Smooth muscle cell (in vitro differentiated cells): ENCODE data around the gene SPINT3. TPM values are rescaled to one million over a fixed set of nuclear protein-coding genes. Genes with fewer than 3 reads are reported as not detected.

Source experiments
- DNase-seq: peaks from one replicate; lab custom pipeline; 2025; ENCODE audit not compliant: unreplicated experiment; lab: John Stamatoyannopoulos, UW
- H2AFZ ChIP-seq: fragments of 200-600 bp; sonication (generic); 2 replicates; pipeline ENCODE4 v1.6.0; 2016; ENCODE audit warnings: antibody characterized with exemption, low read depth, mild to moderate bottlenecking
- H3F3A ChIP-seq: fragments of 200-600 bp; sonication (generic); 2 replicates; pipeline ENCODE4 v1.6.0; 2017; ENCODE audit warnings: antibody characterized with exemption, low read depth
- H3K27ac ChIP-seq: fragments of 200-600 bp; sonication (generic); 2 replicates; pipeline ENCODE4 v1.5.1; 2016; ENCODE audit warnings: low read depth, mild to moderate bottlenecking
- H3K27me3 ChIP-seq: fragments of 200-600 bp; sonication (generic); 2 replicates; pipeline ENCODE4 v1.6.1; 2016; ENCODE audit warnings: low read depth, mild to moderate bottlenecking
- H3K36me3 ChIP-seq: fragments of 200-600 bp; sonication (generic); 2 replicates; pipeline ENCODE4 v1.5.1; 2016; ENCODE audit warnings: low read depth
- H3K4me1 ChIP-seq: fragments of 200-600 bp; sonication (generic); 2 replicates; pipeline ENCODE4 v1.5.1; 2016; ENCODE audit warnings: low read depth
- H3K4me2 ChIP-seq: fragments of 200-600 bp; sonication (generic); 2 replicates; pipeline ENCODE4 v1.6.0; 2016; ENCODE audit warnings: mild to moderate bottlenecking
- H3K4me3 ChIP-seq: fragments of 200-600 bp; sonication (generic); 2 replicates; pipeline ENCODE4 v1.5.1; 2016; ENCODE audit warnings: mild to moderate bottlenecking
- H3K79me2 ChIP-seq: fragments of 200-600 bp; sonication (generic); 2 replicates; pipeline ENCODE4 v1.6.0; 2016; ENCODE audit warnings: low read depth, mild to moderate bottlenecking
- H3K9ac ChIP-seq: fragments of 200-600 bp; sonication (generic); 2 replicates; pipeline ENCODE4 v1.6.0; 2016; ENCODE audit warnings: low read depth
- H3K9me3 ChIP-seq: fragments of 200-600 bp; sonication (generic); replicated peaks from 2 replicates; pipeline ENCODE4 v1.5.1; 2016; ENCODE audit warnings: low read depth
- H4K20me1 ChIP-seq: fragments of 200-600 bp; sonication (generic); 2 replicates; pipeline ENCODE4 v1.6.0; 2016; ENCODE audit warnings: low read depth
- WGBS: methylation state at CpG from one replicate; pipeline ENCODE4 v1.1.7; 2016; ENCODE audit warnings: low lambda C conversion rate; 5-methylcytosine and 5-hydroxymethylcytosine counted together
- polyA plus RNA-seq: library from polyadenylated mRNA; unstranded; fragments of >200 nt; fragmentation: Nextera tagmentation; extraction: Ambion mirVana; gene quantifications from 2 replicates; pipeline ENCODE4 v1.2.1, GENCODE V29; 2016
- total RNA-seq: library from RNA; depleted of rRNA; stranded (reverse); fragments of >200 nt; gene quantifications from 2 replicates; pipeline ENCODE4 v1.2.3, GENCODE V29; 2014
- TF ChIP-seq, protein P1 (sequence below): fragments of 200-600 bp; sonication (generic); IDR thresholded peaks from 2 replicates; pipeline ENCODE4 v1.5.1; 2017; ENCODE audit warnings: borderline replicate concordance, mild to moderate bottlenecking, antibody characterized with exemption; ENCODE audit not compliant: insufficient read depth, poor library complexity, severe bottlenecking

The SPINT3 gene
- total and polyA plus RNA-seq, 2 experiments from 2014 or later: not detected

DNA sequence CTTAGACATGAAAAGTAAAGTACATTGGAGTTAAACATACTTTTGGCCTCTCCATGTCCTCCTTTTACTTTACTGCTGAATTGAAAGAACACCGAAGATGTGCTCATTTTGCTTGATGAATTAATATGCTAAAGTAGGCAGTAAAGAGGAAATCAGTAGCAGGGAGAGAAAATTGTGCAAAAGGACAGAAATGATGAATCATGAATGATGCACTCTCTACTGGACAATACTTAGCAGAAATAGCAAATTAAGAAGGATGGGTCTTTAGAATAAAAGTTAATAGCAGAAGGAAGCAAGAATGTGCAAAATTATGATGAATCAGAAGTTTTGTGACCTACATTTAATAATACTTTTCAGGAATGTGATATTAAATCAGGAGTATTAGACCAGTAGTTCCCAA is 8.4 kb upstream of the SPINT3 start:
- TF ChIP-seq, protein P1, sequence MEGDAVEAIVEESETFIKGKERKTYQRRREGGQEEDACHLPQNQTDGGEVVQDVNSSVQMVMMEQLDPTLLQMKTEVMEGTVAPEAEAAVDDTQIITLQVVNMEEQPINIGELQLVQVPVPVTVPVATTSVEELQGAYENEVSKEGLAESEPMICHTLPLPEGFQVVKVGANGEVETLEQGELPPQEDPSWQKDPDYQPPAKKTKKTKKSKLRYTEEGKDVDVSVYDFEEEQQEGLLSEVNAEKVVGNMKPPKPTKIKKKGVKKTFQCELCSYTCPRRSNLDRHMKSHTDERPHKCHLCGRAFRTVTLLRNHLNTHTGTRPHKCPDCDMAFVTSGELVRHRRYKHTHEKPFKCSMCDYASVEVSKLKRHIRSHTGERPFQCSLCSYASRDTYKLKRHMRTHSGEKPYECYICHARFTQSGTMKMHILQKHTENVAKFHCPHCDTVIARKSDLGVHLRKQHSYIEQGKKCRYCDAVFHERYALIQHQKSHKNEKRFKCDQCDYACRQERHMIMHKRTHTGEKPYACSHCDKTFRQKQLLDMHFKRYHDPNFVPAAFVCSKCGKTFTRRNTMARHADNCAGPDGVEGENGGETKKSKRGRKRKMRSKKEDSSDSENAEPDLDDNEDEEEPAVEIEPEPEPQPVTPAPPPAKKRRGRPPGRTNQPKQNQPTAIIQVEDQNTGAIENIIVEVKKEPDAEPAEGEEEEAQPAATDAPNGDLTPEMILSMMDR: no peak
- H3K4me3 ChIP-seq: no peak overlapping the region
- WGBS: 85% methylated on average over 1 of the region's 1 CpG
- H3K4me2 ChIP-seq: no peak overlapping the region
- H3F3A ChIP-seq: no peaks in the 10 kb centered on the region
- no peak overlapping the region for H3K27ac ChIP-seq
- H3K4me1 ChIP-seq: no peaks in the 10 kb centered on the region
- H3K36me3 ChIP-seq: no peaks in the 10 kb centered on the region
- H3K9ac ChIP-seq: no peak overlapping the region
- peaks cover 17% of the 10 kb centered on the region for H3K27me3 ChIP-seq
- no peak for DNase-seq
- H3K79me2 ChIP-seq: no peaks in the 10 kb centered on the region
- no peaks in the 10 kb centered on the region for H3K9me3 ChIP-seq
- H4K20me1 ChIP-seq: no peaks in the 10 kb centered on the region
- H2AFZ ChIP-seq: no peak overlapping the region

DNA sequence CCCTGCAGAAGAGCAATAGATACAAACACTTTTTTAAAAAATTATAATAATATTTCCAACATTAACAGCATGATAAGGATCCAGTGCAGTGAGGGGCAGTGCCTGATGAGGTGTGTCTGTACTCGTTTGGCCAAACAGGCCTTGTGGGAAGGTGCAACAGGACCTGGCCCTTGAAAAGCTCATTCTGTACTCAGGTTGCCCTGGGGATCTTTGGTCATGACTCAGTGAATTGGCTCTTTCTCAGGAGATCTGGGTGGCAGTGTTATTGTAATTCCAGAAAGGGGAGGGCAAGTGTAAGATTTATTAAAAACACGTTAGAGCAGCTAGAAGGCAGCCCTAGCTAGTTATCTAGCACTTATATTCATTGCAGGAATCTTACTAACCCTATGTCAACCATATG is 2.9 kb upstream of the SPINT3 start:
- H3K27me3 ChIP-seq: peaks cover 14% of the 10 kb centered on the region
- no peaks in the 10 kb centered on the region for H3K79me2 ChIP-seq
- WGBS: 64% methylated on average over 2 of the region's 2 CpGs
- no peak overlapping the region for H2AFZ ChIP-seq
- H4K20me1 ChIP-seq: no peaks in the 10 kb centered on the region
- H3K4me3 ChIP-seq: no peak overlapping the region
- H3K9ac ChIP-seq: no peak overlapping the region
- H3F3A ChIP-seq: no peaks in the 10 kb centered on the region
- H3K36me3 ChIP-seq: no peaks in the 10 kb centered on the region
- H3K9me3 ChIP-seq: no peaks in the 10 kb centered on the region
- no peaks in the 10 kb centered on the region for H3K4me1 ChIP-seq
- DNase-seq: no peak
- H3K27ac ChIP-seq: no peak overlapping the region
- TF ChIP-seq, protein P1: no peak
- H3K4me2 ChIP-seq: no peak overlapping the region

DNA sequence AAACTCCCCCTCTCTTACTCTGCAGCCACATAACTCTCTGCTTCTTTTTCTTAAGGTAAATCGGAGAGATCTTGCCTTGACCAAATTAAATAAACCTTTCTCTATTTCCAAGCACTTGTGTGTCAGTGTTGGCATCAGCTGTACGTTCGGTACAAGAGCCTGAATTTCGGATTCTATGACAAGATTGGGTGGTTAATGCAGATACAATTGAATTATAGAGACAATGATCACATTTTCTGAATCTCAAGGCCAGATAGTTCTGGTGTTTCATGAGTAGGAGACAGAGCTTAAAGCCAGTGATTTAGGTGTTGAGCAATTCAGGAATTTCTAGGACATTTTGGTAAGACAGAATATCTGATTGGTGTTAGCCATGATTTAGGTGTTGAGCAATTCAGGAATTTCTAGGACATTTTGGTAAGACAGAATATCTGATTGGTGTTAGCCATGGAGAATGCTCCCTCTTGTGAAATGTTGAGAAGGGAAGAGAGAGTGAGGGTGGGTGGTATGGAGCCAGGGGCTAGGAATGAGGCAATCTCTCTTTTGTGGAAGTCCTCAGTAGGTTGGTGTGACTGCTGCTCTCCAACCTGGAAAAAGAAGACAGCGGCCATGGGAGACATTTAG is 5.1 kb downstream of the SPINT3 start:
- Histone ChIP-seq H3K4me2 (no peak overlapping the region), H4K20me1 (no peaks in the 10 kb centered on the region), H3K79me2 (no peaks in the 10 kb centered on the region), H3F3A (no peaks in the 10 kb centered on the region), H3K36me3 (no peaks in the 10 kb centered on the region), H3K4me3 (no peak overlapping the region), H3K4me1 (no peaks in the 10 kb centered on the region), H3K27me3 (peaks cover 17% of the 10 kb centered on the region), H3K9me3 (no peaks in the 10 kb centered on the region), H3K9ac (no peak overlapping the region), H2AFZ (no peak overlapping the region), H3K27ac (no peak overlapping the region)
- DNase-seq: no peak
- 86% methylated on average over 5 of the region's 5 CpGs for WGBS
- TF ChIP-seq, protein P1: no peak

DNA sequence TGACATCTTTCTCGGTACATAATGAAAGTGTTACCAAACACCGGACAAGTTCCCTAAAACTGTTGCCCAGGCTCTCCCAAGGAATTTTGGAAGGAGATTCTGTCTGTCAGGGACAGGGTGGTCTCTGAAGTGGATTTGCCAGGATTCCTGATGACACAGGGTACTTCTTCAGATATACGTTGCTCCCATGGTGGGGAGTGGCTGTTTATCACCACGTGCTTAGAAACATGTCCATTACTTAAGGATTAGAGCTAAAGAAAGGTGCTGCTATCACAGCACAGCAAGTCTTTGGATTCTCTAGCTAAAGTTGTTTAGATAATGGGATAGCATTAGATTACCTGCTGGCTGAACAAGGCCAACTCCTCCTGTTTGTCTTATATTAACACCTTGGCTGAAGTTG is 6.3 kb downstream of the SPINT3 start:
- 91% methylated on average over 4 of the region's 4 CpGs for WGBS
- H3K9me3 ChIP-seq: no peaks in the 10 kb centered on the region
- TF ChIP-seq, protein P1: no peak

More for the DNA sequence above, 6.3 kb downstream of the SPINT3 start:
- no peak overlapping the region for H3K9ac ChIP-seq
- no peak for DNase-seq
- no peaks in the 10 kb centered on the region for H3K36me3 ChIP-seq
- H3K4me1 ChIP-seq: no peaks in the 10 kb centered on the region
- H3K79me2 ChIP-seq: no peaks in the 10 kb centered on the region
- H4K20me1 ChIP-seq: no peaks in the 10 kb centered on the region
- no peaks in the 10 kb centered on the region for H3F3A ChIP-seq
- no peak overlapping the region for H3K4me2 ChIP-seq
- H2AFZ ChIP-seq: no peak overlapping the region
- H3K27ac ChIP-seq: no peak overlapping the region
- H3K27me3 ChIP-seq: peaks cover 11% of the 10 kb centered on the region
- H3K4me3 ChIP-seq: no peak overlapping the region
